A673 (cell line): Measurements from ENCODE around the gene PPBP. TPM values are rescaled to one million over a fixed set of nuclear protein-coding genes. Genes with fewer than 3 reads are reported as not detected.
"Not testable (repeated sequence)": the region's sequence is repeated elsewhere in the genome, so short reads cannot be mapped to it uniquely, and the experiment has no call there.

ENCODE experiments used
- BruUV-seq: library from RNA; stranded (reverse); fragments of 400-500 nt; replicated peaks from 2 replicates; lab custom pipeline; 2021; lab: Mats Ljungman, UMichigan
- CTCF ChIA-PET: fragments of 300-600 bp; sonication (Branson Sonifier 250); formaldehyde crosslinking; loops from one replicate; lab custom pipeline; 2022; ENCODE audit warnings: antibody characterized with exemption; lab: Charles Lee
- POLR2A ChIA-PET: fragments of 300-600 bp; sonication (Branson Sonifier 250); formaldehyde crosslinking; loops from one replicate; lab custom pipeline; 2022; ENCODE audit warnings: antibody characterized with exemption; ENCODE audit not compliant: low non-redundant PET; lab: Charles Lee
- DNase-seq: peaks from one replicate; pipeline ENCODE4 v3.0.0-alpha.2; 2015; ENCODE audit warnings: low spot score
- H3K27ac ChIP-seq: fragments of 200-600 bp; sonication (generic); 2 replicates; pipeline ENCODE4 v1.5.1; 2016; ENCODE audit warnings: mixed run types, low read depth, mild to moderate bottlenecking, mixed read lengths, antibody characterized with exemption, low read length; ENCODE audit not compliant: poor library complexity, severe bottlenecking
- H3K27me3 ChIP-seq: fragments of 200-600 bp; sonication (generic); replicated peaks from 2 replicates; pipeline ENCODE4 v1.6.1; 2017; ENCODE audit warnings: mixed run types, low read depth, mild to moderate bottlenecking, mixed read lengths, antibody characterized with exemption, low read length; ENCODE audit not compliant: insufficient read depth, poor library complexity
- H3K36me3 ChIP-seq: fragments of 200-600 bp; sonication (generic); 2 replicates; pipeline ENCODE4 v1.6.1; 2016; ENCODE audit warnings: mixed run types, mild to moderate bottlenecking, mixed read lengths, antibody characterized with exemption, low read length; ENCODE audit not compliant: insufficient read depth, poor library complexity, severe bottlenecking
- H3K4me1 ChIP-seq: fragments of 200-600 bp; sonication (generic); 2 replicates; pipeline ENCODE4 v1.6.1; 2017; ENCODE audit warnings: mixed run types, mild to moderate bottlenecking, mixed read lengths, antibody characterized with exemption, low read length; ENCODE audit not compliant: insufficient read depth, poor library complexity, severe bottlenecking
- H3K4me3 ChIP-seq: fragments of 200-600 bp; sonication (generic); 2 replicates; pipeline ENCODE4 v1.5.1; 2016; ENCODE audit warnings: low read depth, mixed run types, mild to moderate bottlenecking, mixed read lengths, low read length; ENCODE audit not compliant: poor library complexity, severe bottlenecking
- H3K9me3 ChIP-seq: fragments of 200-600 bp; sonication (generic); 2 replicates; pipeline ENCODE4 v1.6.1; 2016; ENCODE audit warnings: mixed run types, low read depth, mild to moderate bottlenecking, mixed read lengths, antibody characterized with exemption, low read length; ENCODE audit not compliant: poor library complexity, severe bottlenecking
- CTCF ChIP-seq: fragments of 300-800, 200-600 bp; sonication (generic); conservative IDR thresholded peaks from 2 replicates; pipeline ENCODE4 v1.5.1; 2017; ENCODE audit warnings: low read depth, mild to moderate bottlenecking, antibody characterized with exemption, low read length, moderate library complexity, mixed read lengths
- EZH2 ChIP-seq: fragments of 200-600 bp; sonication (generic); IDR thresholded peaks from 2 replicates; pipeline ENCODE4 v1.6.1; 2017; ENCODE audit warnings: borderline replicate concordance, low read depth, mild to moderate bottlenecking, mixed read lengths, antibody characterized with exemption, low read length; ENCODE audit not compliant: poor library complexity, severe bottlenecking
- intact Hi-C: fragments of 100-400 bp; cut with micrococcal nuclease; formaldehyde crosslinking; loops from one replicate; pipeline ENCODE4 v1.10.0; 2022; ENCODE audit not compliant: unreplicated experiment
- total RNA-seq: library from RNA; stranded (reverse); gene quantifications from 2 replicates; pipeline ENCODE4 v1.2.3, GENCODE V29; 2021

PPBP gene
- total RNA-seq, 1 experiment from 2014 or later: not detected

GRCh38 chr4:73967866-73968265, 20.1 kb downstream of the PPBP start:
- ChIA-PET POLR2A (no interaction called here), CTCF (no interaction called here)

GRCh38 chr4:73964862-73965611, 23.0 kb downstream of the PPBP start:
- Histone ChIP-seq H3K4me1 (no peaks in the 10 kb centered on the region), H3K9me3 (no peaks in the 10 kb centered on the region), H3K27ac (no peak overlapping the region), H3K4me3 (no peak overlapping the region), H3K27me3 (no peaks in the 10 kb centered on the region), H3K36me3 (no peaks in the 10 kb centered on the region)
- ChIA-PET POLR2A (no interaction called here), CTCF (no interaction called here)
- no TSS peak for BruUV-seq
- peak; percentile 16 for DNase-seq
- intact Hi-C loops: no loop called here
- TF ChIP-seq CTCF (0 out of 2 replicates have a peak, but pooled peaks have one; percentile 27), EZH2 (no peak)

More at GRCh38 chr4:73967866-73968265, 20.1 kb downstream of the PPBP start:
- no TSS peak for BruUV-seq
- Histone ChIP-seq H3K9me3 (no peaks in the 10 kb centered on the region), H3K4me3 (no peak overlapping the region), H3K27ac (no peak overlapping the region), H3K27me3 (no peaks in the 10 kb centered on the region), H3K4me1 (no peaks in the 10 kb centered on the region), H3K36me3 (no peaks in the 10 kb centered on the region)
- intact Hi-C loops: no loop called here
- TF ChIP-seq EZH2: no peak
- TF ChIP-seq CTCF: no peak
- DNase-seq: no peak

- Histone ChIP-seq H3K4me3 (no peak overlapping the region), H3K4me1 (no peaks in the 10 kb centered on the region), H3K36me3 (no peaks in the 10 kb centered on the region), H3K27me3 (no peaks in the 10 kb centered on the region), H3K9me3 (no peaks in the 10 kb centered on the region), H3K27ac (no peak overlapping the region)
- POLR2A ChIA-PET: no interaction called here
- intact Hi-C loops: no loop called here
- CTCF ChIA-PET: no interaction called here
- BruUV-seq: no TSS peak
- TF ChIP-seq EZH2: no peak
- TF ChIP-seq CTCF: no peak
- no peak for DNase-seq
These were observed 25.3 kb downstream of the PPBP start for GRCh38 chr4:73962724-73963123.

- intact Hi-C loops, H3K4me3 ChIP-seq, BruUV-seq, DNase-seq, H3K9me3 ChIP-seq, H3K27me3 ChIP-seq, H3K36me3 ChIP-seq, POLR2A ChIA-PET, H3K4me1 ChIP-seq, CTCF ChIA-PET, H3K27ac ChIP-seq: not testable (repeated sequence)
These were observed 28.9 kb downstream of the PPBP start for GRCh38 chr4:73959041-73959440.
